ENCODE measurements around the gene LRRC15. TPM values are rescaled to one million over a fixed set of nuclear protein-coding genes. Genes with fewer than 3 reads are reported as not detected.

The LRRC15 gene
- total RNA-seq, 1 experiment from 2014 or later: not detected

- POLR2A ChIA-PET (ENCODE audit: unreplicated experiment): no interaction called here
- Histone ChIP-seq H3F3A (ENCODE audit: insufficient read depth, low read depth) (no peaks in the 10 kb centered on the region), H2AFZ (no peak overlapping the region), H3K27me3 (ENCODE audit: insufficient read depth, low read depth) (no peaks in the 10 kb centered on the region), H3K4me2 (0 out of 2 replicates have a peak overlapping the region, but pooled peaks have one; percentile 1), H3K4me1 (replicated peaks; ENCODE audit: insufficient read depth) (no peaks in the 10 kb centered on the region), H4K20me1 (ENCODE audit: insufficient read depth) (no peaks in the 10 kb centered on the region), H3K9me2 (ENCODE audit: insufficient read depth) (no peaks in the 10 kb centered on the region), H3K36me3 (ENCODE audit: low read depth) (no peaks in the 10 kb centered on the region), H3K9me3 (ENCODE audit: insufficient read depth, low read depth) (no peaks in the 10 kb centered on the region), H3K4me3 (no peak overlapping the region), H3K27ac (no peak overlapping the region), H3K79me2 (ENCODE audit: low read depth) (no peaks in the 10 kb centered on the region)
- intact Hi-C loops (cut with micrococcal nuclease; ENCODE audit: unreplicated experiment): no loop called here
- CTCF ChIA-PET: interaction anchor here (0.5 to 0.9 kb wide), 8 partner anchors 10 to 816 kb away, joined by 3 to 13 read pairs (median 3); no protein-coding TSS in a partner anchor
- BruUV-seq (replicated peaks): no TSS peak
- TF ChIP-seq EZH2 (IDR thresholded peaks at IDR 0.05; ENCODE audit: low read depth) (no peak), CTCF (conservative IDR thresholded peaks at IDR 0.05) (peak; percentile 99)
- DNase-seq: peak; percentile 50 to 81
Measured at GRCh38 chr3:194344012-194344411, 25.5 kb downstream of the LRRC15 start.

- Histone ChIP-seq H3K79me2 (ENCODE audit: low read depth) (no peaks in the 10 kb centered on the region), H3K9me2 (ENCODE audit: insufficient read depth) (no peaks in the 10 kb centered on the region), H3K4me2 (0 out of 2 replicates have a peak overlapping the region, but pooled peaks have one; percentile 1), H4K20me1 (ENCODE audit: insufficient read depth) (no peaks in the 10 kb centered on the region), H3K4me1 (replicated peaks; ENCODE audit: insufficient read depth) (no peaks in the 10 kb centered on the region), H3K27ac (no peak overlapping the region), H3F3A (ENCODE audit: insufficient read depth, low read depth) (no peaks in the 10 kb centered on the region), H3K36me3 (ENCODE audit: low read depth) (no peaks in the 10 kb centered on the region), H3K4me3 (no peak overlapping the region), H3K27me3 (ENCODE audit: insufficient read depth, low read depth) (no peaks in the 10 kb centered on the region), H3K9me3 (ENCODE audit: insufficient read depth, low read depth) (no peaks in the 10 kb centered on the region), H2AFZ (no peak overlapping the region)
- ChIA-PET CTCF (interaction anchor here (0.6 to 0.7 kb wide), 5 partner anchors 12 to 816 kb away, joined by 3 to 4 read pairs (median 3); no protein-coding TSS in a partner anchor), POLR2A (ENCODE audit: unreplicated experiment) (no interaction called here)
- no peak for TF ChIP-seq CTCF (conservative IDR thresholded peaks at IDR 0.05)
- TF ChIP-seq EZH2 (IDR thresholded peaks at IDR 0.05; ENCODE audit: low read depth): no peak
- BruUV-seq (replicated peaks): no TSS peak
- intact Hi-C loops (cut with micrococcal nuclease; ENCODE audit: unreplicated experiment): no loop called here
- DNase-seq: no peak
Measured at GRCh38 chr3:194343561-194343893, 26.0 kb downstream of the LRRC15 start.

DNA sequence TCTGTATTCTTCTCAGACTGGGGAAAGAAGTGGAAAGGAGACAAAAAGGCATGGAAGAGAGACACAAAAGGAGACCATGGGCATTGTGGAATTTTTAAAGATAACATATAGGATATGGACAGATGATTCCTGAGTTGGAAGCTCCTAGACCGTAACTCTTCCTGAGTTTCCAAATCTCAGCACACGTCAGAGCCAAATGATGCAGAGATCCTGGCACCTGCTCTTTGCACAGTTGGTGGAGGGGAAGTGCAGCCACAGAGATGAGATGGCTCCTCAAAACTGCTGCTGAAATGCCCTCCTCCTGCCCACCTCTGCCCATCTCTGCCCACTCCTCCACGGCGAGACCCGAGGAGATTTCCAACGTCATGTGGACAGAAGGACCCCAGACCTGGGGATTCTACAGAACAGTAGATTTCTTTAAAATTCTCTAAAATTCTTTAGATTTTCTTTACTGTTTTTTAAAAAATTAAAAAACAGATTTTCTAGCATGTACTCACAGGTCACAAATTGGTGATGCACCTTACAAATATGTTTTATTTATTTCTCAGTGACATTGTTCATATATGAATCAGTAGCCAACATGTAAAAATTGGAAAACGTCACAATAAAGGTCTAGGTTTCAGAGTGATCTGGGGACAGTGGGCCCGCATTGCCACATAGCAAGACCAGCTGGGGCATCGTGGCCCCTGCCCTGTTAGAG lies 26.5 kb downstream of the LRRC15 start:
- CTCF ChIA-PET: interaction anchor here (0.6 to 0.7 kb wide), 3 partner anchors 13 to 815 kb away, joined by 3 to 4 read pairs (median 3); no protein-coding TSS in a partner anchor
- no peaks in the 10 kb centered on the region for H4K20me1 ChIP-seq (ENCODE audit: insufficient read depth)
- no peaks in the 10 kb centered on the region for H3K27me3 ChIP-seq (ENCODE audit: insufficient read depth, low read depth)
- DNase-seq: no peak
- H3K27ac ChIP-seq: no peak overlapping the region
- no peaks in the 10 kb centered on the region for H3K9me2 ChIP-seq (ENCODE audit: insufficient read depth)
- no peaks in the 10 kb centered on the region for H3K4me1 ChIP-seq (replicated peaks; ENCODE audit: insufficient read depth)
- no peaks in the 10 kb centered on the region for H3F3A ChIP-seq (ENCODE audit: insufficient read depth, low read depth)
- no TSS peak for BruUV-seq (replicated peaks)
- H2AFZ ChIP-seq: no peak overlapping the region
- H3K4me3 ChIP-seq: no peak overlapping the region
- no peaks in the 10 kb centered on the region for H3K79me2 ChIP-seq (ENCODE audit: low read depth)
- no peaks in the 10 kb centered on the region for H3K36me3 ChIP-seq (ENCODE audit: low read depth)
- H3K9me3 ChIP-seq (ENCODE audit: insufficient read depth, low read depth): no peaks in the 10 kb centered on the region
- POLR2A ChIA-PET (ENCODE audit: unreplicated experiment): no interaction called here
- intact Hi-C loops (cut with micrococcal nuclease; ENCODE audit: unreplicated experiment): no loop called here
- no peak for TF ChIP-seq EZH2 (IDR thresholded peaks at IDR 0.05; ENCODE audit: low read depth)
- TF ChIP-seq CTCF (conservative IDR thresholded peaks at IDR 0.05): no peak
- no peak overlapping the region for H3K4me2 ChIP-seq

Measured in PC-9 (cell line).